Trophoblast cell (in vitro differentiated cells and primary cell): ENCODE results near the gene KIF26A.
A peak's percentile ranks its signal among the peaks of the same experiment; 100 is the strongest.

Experiments
- DNase-seq, 2 donors: peaks; one replicate each; pipeline ENCODE4 v3.0.0-alpha.2; 2016
- H2AFZ ChIP-seq: 2 replicates; pipeline ENCODE4 v1.6.1; 2013; ENCODE audit warnings: low read length, moderate library complexity, mild to moderate bottlenecking; ENCODE audit not compliant: insufficient read depth, poor library complexity
- H2AK5ac ChIP-seq: 2 replicates; pipeline ENCODE4 v1.6.1; 2013; ENCODE audit warnings: mild to moderate bottlenecking, low read length
- H2BK120ac ChIP-seq: 2 replicates; pipeline ENCODE4 v1.6.1; 2013; ENCODE audit warnings: low read length, mild to moderate bottlenecking, moderate library complexity; ENCODE audit not compliant: insufficient read depth, poor library complexity
- H2BK12ac ChIP-seq: 2 replicates; pipeline ENCODE4 v1.6.1; 2013; ENCODE audit warnings: mild to moderate bottlenecking, low read length, moderate library complexity
- H2BK5ac ChIP-seq: 2 replicates; pipeline ENCODE4 v1.6.1; 2013; ENCODE audit warnings: low read length, low read depth, moderate library complexity, mild to moderate bottlenecking; ENCODE audit not compliant: poor library complexity
- H3K14ac ChIP-seq: 2 replicates; pipeline ENCODE4 v1.6.1; 2013; ENCODE audit warnings: mild to moderate bottlenecking, low read length
- H3K18ac ChIP-seq: 2 replicates; pipeline ENCODE4 v1.6.1; 2013; ENCODE audit warnings: mild to moderate bottlenecking, low read length
- H3K23ac ChIP-seq: 2 replicates; pipeline ENCODE4 v1.6.1; 2013; ENCODE audit warnings: low read length
- H3K27ac ChIP-seq: 2 replicates; pipeline ENCODE4 v1.5.1; 2013; ENCODE audit warnings: low read depth, mild to moderate bottlenecking, inconsistent platforms, low read length, moderate library complexity
- H3K27me3 ChIP-seq: 2 replicates; pipeline ENCODE4 v1.6.1; 2013; ENCODE audit warnings: inconsistent platforms, mild to moderate bottlenecking, low read length, moderate library complexity; ENCODE audit not compliant: insufficient read depth
- H3K36me3 ChIP-seq, 2 experiments: 1 replicate in 1 of 2; 2 replicates in 1 of 2; pipeline ENCODE4 v1.6.1; 2013; ENCODE audit warnings: low read length in 2 of 2, mild to moderate bottlenecking in 2 of 2, moderate library complexity in 1 of 2; ENCODE audit not compliant: insufficient read depth in 2 of 2, control insufficient read depth in 1 of 2
- H3K4ac ChIP-seq: 2 replicates; pipeline ENCODE4 v1.6.1; 2013; ENCODE audit warnings: low read depth, mild to moderate bottlenecking, low read length, moderate library complexity
- H3K4me1 ChIP-seq, 2 experiments: 1 replicate in 1 of 2; 2 replicates in 1 of 2; pipeline ENCODE4 v1.6.1; 2013; ENCODE audit warnings: low read length in 2 of 2, mild to moderate bottlenecking in 2 of 2, moderate library complexity in 1 of 2; ENCODE audit not compliant: insufficient read depth in 2 of 2, control insufficient read depth in 1 of 2
- H3K4me2 ChIP-seq: 2 replicates; pipeline ENCODE4 v1.6.1; 2013; ENCODE audit warnings: inconsistent platforms, mild to moderate bottlenecking, low read length, moderate library complexity
- H3K4me3 ChIP-seq: 2 replicates; pipeline ENCODE4 v1.5.1; 2013; ENCODE audit warnings: mild to moderate bottlenecking, low read depth, low read length, inconsistent platforms
- H3K79me1 ChIP-seq: one replicate; pipeline ENCODE4 v1.6.1; 2013; ENCODE audit warnings: low read length
- H3K79me2 ChIP-seq: 2 replicates; pipeline ENCODE4 v1.6.1; 2013; ENCODE audit warnings: low read length, mild to moderate bottlenecking; ENCODE audit not compliant: control insufficient read depth, insufficient read depth, poor library complexity
- H3K9ac ChIP-seq: 2 replicates; pipeline ENCODE4 v1.6.1; 2013; ENCODE audit warnings: mild to moderate bottlenecking, low read length
- H3K9me3 ChIP-seq: 2 replicates; pipeline ENCODE4 v1.6.1; 2013; ENCODE audit warnings: low read depth, mild to moderate bottlenecking, control low read depth, inconsistent platforms, low read length; ENCODE audit not compliant: insufficient read depth
- H4K12ac ChIP-seq: 2 replicates; pipeline ENCODE4 v1.6.1; 2013; ENCODE audit warnings: low read depth, mild to moderate bottlenecking, low read length, moderate library complexity
- H4K8ac ChIP-seq: 2 replicates; pipeline ENCODE4 v1.6.1; 2013; ENCODE audit warnings: low read depth, mild to moderate bottlenecking, low read length, moderate library complexity
- H4K91ac ChIP-seq: one replicate; pipeline ENCODE4 v1.6.1; 2013; ENCODE audit warnings: low read depth, mild to moderate bottlenecking, low read length, moderate library complexity
- WGBS: extraction: QIAGEN DNeasy Blood & Tissue Kit; methylation state at CpG from one replicate; pipeline ENCODE4 v1.1.7; 2013; ENCODE audit warnings: missing lambda C conversion rate; ENCODE audit not compliant: insufficient read length, insufficient coverage; ENCODE audit errors: extremely low coverage; 5-methylcytosine and 5-hydroxymethylcytosine counted together

KIF26A gene

GRCh38 chr14:104187121-104187889 is 48.9 kb downstream of the KIF26A start:
- Histone ChIP-seq H2BK5ac (no peak overlapping the region), H3K27ac (no peak overlapping the region), H3K14ac (no peak overlapping the region), H3K18ac (no peak overlapping the region), H4K91ac (no peak overlapping the region), H4K12ac (no peak overlapping the region), H3K36me3 (no peaks in the 10 kb centered on the region), H3K4me3 (no peak overlapping the region), H2BK12ac (no peak overlapping the region), H3K9ac (no peak overlapping the region), H3K23ac (no peak overlapping the region), H3K4me2 (no peak overlapping the region), H3K4ac (no peak overlapping the region), H2AK5ac (no peak overlapping the region), H2BK120ac (no peak overlapping the region), H3K79me2 (no peaks in the 10 kb centered on the region), H4K8ac (no peak overlapping the region), H3K79me1 (no peaks in the 10 kb centered on the region), H3K27me3 (no peaks in the 10 kb centered on the region), H3K9me3 (peaks cover 4% of the 10 kb centered on the region), H2AFZ (no peak overlapping the region), H3K4me1 (peaks cover 2 to 4% of the 10 kb centered on the region in 2 experiments)
- no peak for DNase-seq
- no CpG with 5 or more reads among the region's 27 CpGs for WGBS

GRCh38 chr14:104187931-104188726 is 49.7 kb downstream of the KIF26A start:
- H3K4me3 ChIP-seq = no peak overlapping the region
- no peaks in the 10 kb centered on the region for H3K36me3 ChIP-seq
- H2AK5ac ChIP-seq = no peak overlapping the region
- peaks cover 2 to 4% of the 10 kb centered on the region in 2 experiments for H3K4me1 ChIP-seq
- H3K18ac ChIP-seq = no peak overlapping the region
- H4K8ac ChIP-seq = no peak overlapping the region
- no peak overlapping the region for H4K12ac ChIP-seq
- no peaks in the 10 kb centered on the region for H3K79me1 ChIP-seq
- no peak overlapping the region for H3K23ac ChIP-seq
- no peaks in the 10 kb centered on the region for H3K27me3 ChIP-seq
- H3K79me2 ChIP-seq = no peaks in the 10 kb centered on the region
- DNase-seq = no peak
- peaks cover 4% of the 10 kb centered on the region for H3K9me3 ChIP-seq
- no peak overlapping the region for H2BK12ac ChIP-seq
- no peak overlapping the region for H3K14ac ChIP-seq
- H4K91ac ChIP-seq = no peak overlapping the region
- no peak overlapping the region for H3K4ac ChIP-seq
- H2BK5ac ChIP-seq = no peak overlapping the region
- H3K27ac ChIP-seq = no peak overlapping the region
- no peak overlapping the region for H3K4me2 ChIP-seq
- no peak overlapping the region for H3K9ac ChIP-seq
- H2BK120ac ChIP-seq = no peak overlapping the region
- no CpG with 5 or more reads among the region's 27 CpGs for WGBS
- no peak overlapping the region for H2AFZ ChIP-seq

- Histone ChIP-seq H2BK12ac (no peak overlapping the region), H3K27ac (no peak overlapping the region), H3K36me3 (no peaks in the 10 kb centered on the region), H3K18ac (no peak overlapping the region), H3K27me3 (no peaks in the 10 kb centered on the region), H3K79me1 (no peaks in the 10 kb centered on the region), H3K4me2 (no peak overlapping the region), H2AFZ (no peak overlapping the region), H2BK5ac (no peak overlapping the region), H4K91ac (no peak overlapping the region), H2AK5ac (no peak overlapping the region), H3K9ac (no peak overlapping the region), H4K12ac (no peak overlapping the region), H3K4ac (no peak overlapping the region), H3K79me2 (no peaks in the 10 kb centered on the region), H3K23ac (no peak overlapping the region), H3K14ac (no peak overlapping the region), H3K9me3 (peaks cover 4% of the 10 kb centered on the region), H3K4me3 (no peak overlapping the region), H4K8ac (no peak overlapping the region), H2BK120ac (no peak overlapping the region), H3K4me1 (peaks cover 2 to 4% of the 10 kb centered on the region in 2 experiments)
- no CpG with 5 or more reads among the region's 15 CpGs for WGBS
- no peak for DNase-seq
Measured at GRCh38 chr14:104188727-104189400, 50.5 kb downstream of the KIF26A start.

- Histone ChIP-seq H3K4me2 (no peak overlapping the region), H3K4me3 (peak overlapping the region; percentile 25), H3K9ac (no peak overlapping the region), H3K9me3 (peaks cover 4% of the 10 kb centered on the region), H3K18ac (no peak overlapping the region), H3K27me3 (no peaks in the 10 kb centered on the region), H3K4ac (no peak overlapping the region), H2BK120ac (no peak overlapping the region), H3K79me2 (no peaks in the 10 kb centered on the region), H3K27ac (no peak overlapping the region), H2AK5ac (no peak overlapping the region), H3K36me3 (no peaks in the 10 kb centered on the region), H4K12ac (no peak overlapping the region), H3K79me1 (no peaks in the 10 kb centered on the region), H3K14ac (no peak overlapping the region), H4K8ac (no peak overlapping the region), H3K4me1 (peaks cover 2 to 4% of the 10 kb centered on the region in 2 experiments), H3K23ac (no peak overlapping the region), H2AFZ (no peak overlapping the region), H2BK12ac (no peak overlapping the region), H2BK5ac (no peak overlapping the region), H4K91ac (no peak overlapping the region)
- no CpG with 5 or more reads among the region's 24 CpGs for WGBS
- DNase-seq = no peak
Measured at GRCh38 chr14:104189629-104190335, 51.4 kb downstream of the KIF26A start.
